HepG2 (cell line): ENCODE data around the gene PRKRIP1. TPM values are rescaled to one million over a fixed set of nuclear protein-coding genes. Genes with fewer than 3 reads are reported as not detected.

ENCODE experiments used
- DNMT1 ChIP-seq: sonication (generic); formaldehyde crosslinking; IDR thresholded peaks from 2 replicates; pipeline ENCODE4 v1.5.1; 2020; ENCODE audit warnings: mild to moderate bottlenecking, missing genetic modification reagents
- FOSL2 ChIP-seq: sonication (generic); formaldehyde crosslinking; IDR thresholded peaks from 2 replicates; pipeline ENCODE4 v1.4.0; 2020; ENCODE audit warnings: missing genetic modification reagents
- HDAC2 ChIP-seq: sonication (generic); formaldehyde crosslinking; IDR thresholded peaks from 2 replicates; pipeline ENCODE4 v1.4.0; 2020; ENCODE audit warnings: missing genetic modification reagents
- KMT2B ChIP-seq: IDR thresholded peaks from 2 replicates; pipeline ENCODE4 v1.6.1; 2016; ENCODE audit warnings: missing genetic modification reagents, missing compliant biosample characterization
- MAFF ChIP-seq: IDR thresholded peaks from 2 replicates; pipeline ENCODE4 v1.6.1; 2011; ENCODE audit warnings: low read depth, low read length, improper control_type of control experiment
- MAFG ChIP-seq: sonication (generic); formaldehyde crosslinking; IDR thresholded peaks from 2 replicates; pipeline ENCODE4 v1.5.1; 2020; ENCODE audit warnings: mild to moderate bottlenecking, missing genetic modification reagents
- MYC ChIP-seq: sonication (generic); formaldehyde crosslinking; IDR thresholded peaks from 2 replicates; pipeline ENCODE4 v1.9.0; 2021; ENCODE audit warnings: missing genetic modification reagents, borderline replicate concordance
- NFE2 ChIP-seq: sonication (generic); formaldehyde crosslinking; IDR thresholded peaks from 2 replicates; pipeline ENCODE4 v1.4.0; 2020; ENCODE audit warnings: missing genetic modification reagents
- NONO ChIP-seq, 2 experiments: fragments of 450-650 bp in 1 of 2; sonication (generic) in 1 of 2; formaldehyde crosslinking in 1 of 2; IDR thresholded peaks in 1 of 2; conservative IDR thresholded peaks in 1 of 2; 2 replicates each; pipeline versions ENCODE4 v1.6.1 to v1.8.0; 2017 to 2022; ENCODE audit warnings: mild to moderate bottlenecking in 1 of 2, missing genetic modification reagents in 1 of 2, moderate library complexity in 1 of 2
- NR2F6 ChIP-seq, 2 experiments: IDR thresholded peaks; 2 replicates each; pipeline ENCODE4 v1.6.1; 2016; ENCODE audit warnings: antibody characterized with exemption in 1 of 2, mild to moderate bottlenecking in 1 of 2
- RBAK ChIP-seq: sonication (generic); formaldehyde crosslinking; IDR thresholded peaks from 2 replicates; pipeline ENCODE4 v1.5.1; 2020; ENCODE audit warnings: mild to moderate bottlenecking, missing genetic modification reagents
- SIX4 ChIP-seq: sonication (generic); formaldehyde crosslinking; IDR thresholded peaks from 2 replicates; pipeline ENCODE4 v1.4.0; 2020; ENCODE audit warnings: missing genetic modification reagents
- TOE1 ChIP-seq: sonication (generic); formaldehyde crosslinking; IDR thresholded peaks from 2 replicates; pipeline ENCODE4 v1.4.0; 2020; ENCODE audit warnings: mild to moderate bottlenecking, missing genetic modification reagents
- YEATS4 ChIP-seq: sonication (generic); formaldehyde crosslinking; IDR thresholded peaks from 2 replicates; pipeline ENCODE4 v1.4.0; 2020; ENCODE audit warnings: missing genetic modification reagents, borderline replicate concordance
- ZNF235 ChIP-seq: sonication (generic); formaldehyde crosslinking; IDR thresholded peaks from 2 replicates; pipeline ENCODE4 v1.8.1; 2023; ENCODE audit warnings: mild to moderate bottlenecking, missing genetic modification reagents, borderline replicate concordance
- ZNF24 ChIP-seq: fragments of 450-650 bp; IDR thresholded peaks from 2 replicates; pipeline ENCODE4 v1.6.1; 2017; ENCODE audit warnings: antibody characterized with exemption, mild to moderate bottlenecking
- ZNF556 ChIP-seq: sonication (generic); formaldehyde crosslinking; IDR thresholded peaks from 2 replicates; pipeline ENCODE4 v1.4.0; 2020; ENCODE audit warnings: mild to moderate bottlenecking, missing genetic modification reagents, borderline replicate concordance
- ZNF557 ChIP-seq: sonication (generic); formaldehyde crosslinking; IDR thresholded peaks from 2 replicates; pipeline ENCODE4 v1.4.0; 2020; ENCODE audit warnings: missing genetic modification reagents
- ZNF577 ChIP-seq: sonication (generic); formaldehyde crosslinking; IDR thresholded peaks from 2 replicates; pipeline ENCODE4 v1.4.0; 2020; ENCODE audit warnings: mild to moderate bottlenecking, low read depth, missing genetic modification reagents, borderline replicate concordance
- ZNF652 ChIP-seq: IDR thresholded peaks from 2 replicates; pipeline ENCODE4 v1.6.1; 2016; ENCODE audit warnings: low read depth, borderline replicate concordance
- polyA plus RNA-seq, 8 experiments: library from polyadenylated mRNA; depleted of rRNA in 3 of 8; stranded (reverse) in 7 of 8; unstranded in 1 of 8; fragments of >200 nt; fragmentation: Illumina TruSeq in 4 of 8; extraction: Trizol in 4 of 8; gene quantifications; 2 replicates each; pipeline versions ENCODE4 v1.2.1 to v1.2.3, GENCODE V29; 2011 to 2016; ENCODE audit warnings: low read depth in 4 of 8, missing spikeins in 1 of 8, mixed read lengths in 1 of 8; ENCODE audit not compliant: insufficient read depth in 1 of 8
- total RNA-seq, 5 experiments: library from RNA; depleted of rRNA; stranded (reverse); fragments of >200 nt; fragmentation: Illumina TruSeq; extraction: Trizol; gene quantifications; 2 replicates each; pipeline ENCODE4 v1.2.3, GENCODE V29; 2016; ENCODE audit warnings: low read depth in 1 of 5
- TF ChIP-seq, protein P1 (sequence below): sonication (generic); formaldehyde crosslinking; IDR thresholded peaks from 2 replicates; pipeline ENCODE4 v1.8.1; 2023; ENCODE audit warnings: mild to moderate bottlenecking, inconsistent platforms, moderate library complexity, missing genetic modification reagents, borderline replicate concordance
- TF ChIP-seq, protein P2 (sequence below): IDR thresholded peaks from 2 replicates; pipeline ENCODE4 v1.6.1; 2016; ENCODE audit warnings: low read depth, borderline replicate concordance
- TF ChIP-seq, protein P3 (sequence below): sonication (generic); formaldehyde crosslinking; IDR thresholded peaks from 2 replicates; pipeline ENCODE4 v1.4.0; 2020; ENCODE audit warnings: missing genetic modification reagents
- TF ChIP-seq, protein P4 (sequence below): sonication (generic); formaldehyde crosslinking; IDR thresholded peaks from 2 replicates; pipeline ENCODE4 v1.5.1; 2020; ENCODE audit warnings: mild to moderate bottlenecking, missing genetic modification reagents

Gene PRKRIP1
- total and polyA plus RNA-seq, 2 of the 13 experiments (the other 11 are each of a cell fraction or from before 2014, with no cell fraction given) = 13.2 to 16.8 TPM

DNA sequence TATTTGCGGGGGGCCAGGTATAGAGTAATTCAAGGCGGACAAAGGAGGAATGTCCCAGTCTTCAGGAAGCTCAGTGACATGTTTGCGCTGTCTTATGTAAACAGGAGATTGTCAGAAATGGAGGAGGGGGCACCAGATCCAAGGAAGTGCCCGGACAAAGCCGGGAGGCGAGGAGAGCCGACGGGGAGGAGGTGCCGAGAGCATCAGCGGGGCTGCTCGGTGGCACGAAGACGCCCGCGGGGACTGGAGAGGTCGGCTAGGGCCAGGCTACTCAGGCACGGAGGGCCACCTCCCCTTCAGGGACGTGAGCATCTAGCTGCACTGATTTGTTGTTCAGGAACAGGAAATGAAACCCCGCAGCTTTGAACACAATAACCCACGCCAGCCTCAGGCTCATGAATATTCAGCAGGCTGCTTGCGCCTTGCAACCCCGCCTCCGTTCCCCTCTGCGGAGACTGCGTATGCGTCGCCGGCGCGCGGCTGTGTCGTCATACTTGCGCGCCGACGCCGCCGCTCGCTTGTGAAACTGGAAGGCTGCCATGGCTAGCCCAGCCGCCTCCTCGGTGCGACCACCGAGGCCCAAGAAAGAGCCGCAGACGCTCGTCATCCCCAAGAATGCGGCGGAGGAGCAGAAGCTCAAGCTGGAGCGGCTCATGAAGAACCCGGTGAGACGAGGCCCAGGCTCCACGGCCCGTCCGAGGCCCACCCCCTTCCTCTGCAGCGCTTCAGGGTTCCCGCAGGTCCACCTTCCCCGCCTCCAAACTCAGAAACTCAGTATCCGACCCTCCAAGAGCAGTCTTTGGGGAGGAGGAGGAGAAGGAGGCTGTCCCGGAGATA, at the start of gene PRKRIP1 (continued):
- TF ChIP-seq ZNF557 (CRISPR knock-in tag) (no peak), NFE2 (CRISPR knock-in tag) (no peak), ZNF24 (no peak), MAFG (CRISPR knock-in tag) (no peak), NR2F6 (IDR thresholded peaks at IDR 0.05) (no peak), NR2F6 (CRISPR knock-in tag; IDR thresholded peaks at IDR 0.05) (no peak), ZNF577 (no peak), DNMT1 (CRISPR knock-in tag) (peak; percentile 59; the same call in 1 of the 2 replicates), ZNF652 (CRISPR knock-in tag) (no peak), SIX4 (CRISPR knock-in tag) (no peak), MYC (CRISPR knock-in tag) (peak; percentile 25; the same call in 1 of the 2 replicates), YEATS4 (CRISPR knock-in tag) (peak; percentile 75), FOSL2 (no peak), NONO (IDR thresholded peaks at IDR 0.05) (no peak), NONO (CRISPR knock-in tag; conservative IDR thresholded peaks at IDR 0.05) (peak; percentile 64; the same call in 1 of the 2 replicates), ZNF235 (CRISPR knock-in tag) (no peak), HDAC2 (no peak), MAFF (no peak), RBAK (CRISPR knock-in tag) (no peak), KMT2B (CRISPR knock-in tag) (peak; percentile 75), TOE1 (CRISPR knock-in tag) (no peak), ZNF556 (CRISPR knock-in tag) (peak; percentile 67; the same call in 1 of the 2 replicates)
- TF ChIP-seq, protein P1, sequence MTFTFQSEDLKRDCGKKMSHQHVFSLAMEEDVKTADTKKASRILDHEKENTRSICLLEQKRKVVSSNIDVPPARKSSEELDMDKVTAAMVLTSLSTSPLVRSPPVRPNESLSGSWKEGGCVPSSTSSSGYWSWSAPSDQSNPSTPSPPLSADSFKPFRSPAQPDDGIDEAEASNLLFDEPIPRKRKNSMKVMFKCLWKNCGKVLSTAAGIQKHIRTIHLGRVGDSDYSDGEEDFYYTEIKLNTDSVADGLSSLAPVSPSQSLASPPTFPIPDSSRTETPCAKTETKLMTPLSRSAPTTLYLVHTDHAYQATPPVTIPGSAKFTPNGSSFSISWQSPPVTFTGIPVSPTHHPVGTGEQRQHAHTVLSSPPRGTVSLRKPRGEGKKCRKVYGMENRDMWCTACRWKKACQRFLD (CRISPR knock-in tag) = peak; percentile 32; the same call in 1 of the 2 replicates
- TF ChIP-seq, protein P2, sequence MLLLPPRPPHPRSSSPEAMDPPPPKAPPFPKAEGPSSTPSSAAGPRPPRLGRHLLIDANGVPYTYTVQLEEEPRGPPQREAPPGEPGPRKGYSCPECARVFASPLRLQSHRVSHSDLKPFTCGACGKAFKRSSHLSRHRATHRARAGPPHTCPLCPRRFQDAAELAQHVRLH (CRISPR knock-in tag) = no peak
- TF ChIP-seq, protein P3, sequence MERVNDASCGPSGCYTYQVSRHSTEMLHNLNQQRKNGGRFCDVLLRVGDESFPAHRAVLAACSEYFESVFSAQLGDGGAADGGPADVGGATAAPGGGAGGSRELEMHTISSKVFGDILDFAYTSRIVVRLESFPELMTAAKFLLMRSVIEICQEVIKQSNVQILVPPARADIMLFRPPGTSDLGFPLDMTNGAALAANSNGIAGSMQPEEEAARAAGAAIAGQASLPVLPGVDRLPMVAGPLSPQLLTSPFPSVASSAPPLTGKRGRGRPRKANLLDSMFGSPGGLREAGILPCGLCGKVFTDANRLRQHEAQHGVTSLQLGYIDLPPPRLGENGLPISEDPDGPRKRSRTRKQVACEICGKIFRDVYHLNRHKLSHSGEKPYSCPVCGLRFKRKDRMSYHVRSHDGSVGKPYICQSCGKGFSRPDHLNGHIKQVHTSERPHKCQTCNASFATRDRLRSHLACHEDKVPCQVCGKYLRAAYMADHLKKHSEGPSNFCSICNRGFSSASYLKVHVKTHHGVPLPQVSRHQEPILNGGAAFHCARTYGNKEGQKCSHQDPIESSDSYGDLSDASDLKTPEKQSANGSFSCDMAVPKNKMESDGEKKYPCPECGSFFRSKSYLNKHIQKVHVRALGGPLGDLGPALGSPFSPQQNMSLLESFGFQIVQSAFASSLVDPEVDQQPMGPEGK (CRISPR knock-in tag) = no peak
- TF ChIP-seq, protein P4, sequence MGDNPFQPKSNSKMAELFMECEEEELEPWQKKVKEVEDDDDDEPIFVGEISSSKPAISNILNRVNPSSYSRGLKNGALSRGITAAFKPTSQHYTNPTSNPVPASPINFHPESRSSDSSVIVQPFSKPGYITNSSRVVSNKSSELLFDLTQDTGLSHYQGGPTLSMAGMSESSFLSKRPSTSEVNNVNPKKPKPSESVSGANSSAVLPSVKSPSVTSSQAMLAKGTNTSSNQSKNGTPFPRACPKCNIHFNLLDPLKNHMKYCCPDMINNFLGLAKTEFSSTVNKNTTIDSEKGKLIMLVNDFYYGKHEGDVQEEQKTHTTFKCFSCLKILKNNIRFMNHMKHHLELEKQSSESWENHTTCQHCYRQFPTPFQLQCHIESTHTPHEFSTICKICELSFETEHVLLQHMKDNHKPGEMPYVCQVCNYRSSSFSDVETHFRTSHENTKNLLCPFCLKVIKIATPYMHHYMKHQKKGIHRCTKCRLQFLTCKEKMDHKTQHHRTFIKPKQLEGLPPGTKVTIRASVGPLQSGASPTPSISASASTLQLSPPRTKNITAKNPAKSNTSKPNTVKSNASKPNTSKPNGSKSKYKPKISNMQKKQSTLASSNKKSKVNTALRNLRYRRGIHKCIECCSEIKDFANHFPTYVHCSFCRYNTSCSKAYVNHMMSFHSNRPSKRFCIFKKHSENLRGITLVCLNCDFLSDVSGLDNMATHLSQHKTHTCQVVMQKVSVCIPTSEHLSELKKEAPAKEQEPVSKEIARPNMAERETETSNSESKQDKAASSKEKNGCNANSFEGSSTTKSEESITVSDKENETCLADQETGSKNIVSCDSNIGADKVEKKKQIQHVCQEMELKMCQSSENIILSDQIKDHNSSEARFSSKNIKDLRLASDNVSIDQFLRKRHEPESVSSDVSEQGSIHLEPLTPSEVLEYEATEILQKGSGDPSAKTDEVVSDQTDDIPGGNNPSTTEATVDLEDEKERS (CRISPR knock-in tag) = no peak
